HG03159 (cell line): ENCODE results near the gene UCP1.
"Not testable (repeated sequence)": the region's sequence is repeated elsewhere in the genome, so short reads cannot be mapped to it uniquely, and the experiment has no call there.

Experiments
- ATAC-seq: cut with Tn5 transposase; IDR thresholded peaks from one replicate; pipeline ENCODE4 v1.9.1; 2021; ENCODE audit warnings: mild to moderate bottlenecking, moderate library complexity; ENCODE audit not compliant: unreplicated experiment

Gene UCP1

DNA sequence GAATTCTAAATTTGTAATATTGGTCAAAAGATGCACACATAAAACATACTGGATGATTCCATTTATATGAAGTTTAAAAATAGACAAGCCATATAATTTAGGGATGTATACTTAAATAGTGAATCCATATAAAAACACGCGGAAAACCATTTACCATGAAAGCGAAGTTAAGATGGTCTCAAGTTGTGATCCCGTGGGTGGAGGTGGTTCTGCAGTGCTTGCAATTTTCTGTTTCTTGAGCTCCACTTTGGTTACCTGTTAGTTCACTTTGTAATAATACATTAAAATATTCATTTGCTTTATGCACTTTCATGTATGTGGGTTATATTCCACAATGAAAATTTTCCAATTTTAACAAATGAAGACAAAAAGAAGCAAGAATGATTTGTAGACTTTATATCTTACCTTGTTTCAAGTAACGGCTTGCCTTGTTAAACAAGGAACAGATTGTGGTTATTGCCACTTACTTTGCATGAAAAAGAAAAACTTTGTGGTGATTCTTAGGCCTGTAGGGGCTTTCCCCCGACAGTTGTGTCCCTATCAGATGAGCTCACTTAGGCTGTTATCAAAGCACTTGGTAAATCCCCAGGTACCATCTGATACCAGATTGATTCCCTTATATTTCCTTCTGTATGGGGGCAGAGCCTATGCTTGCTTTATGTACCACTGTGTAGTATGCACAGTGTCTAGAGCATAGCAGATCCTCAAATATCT is 12.2 kb downstream of the UCP1 start:
- ATAC-seq, result peak; percentile 100

DNA sequence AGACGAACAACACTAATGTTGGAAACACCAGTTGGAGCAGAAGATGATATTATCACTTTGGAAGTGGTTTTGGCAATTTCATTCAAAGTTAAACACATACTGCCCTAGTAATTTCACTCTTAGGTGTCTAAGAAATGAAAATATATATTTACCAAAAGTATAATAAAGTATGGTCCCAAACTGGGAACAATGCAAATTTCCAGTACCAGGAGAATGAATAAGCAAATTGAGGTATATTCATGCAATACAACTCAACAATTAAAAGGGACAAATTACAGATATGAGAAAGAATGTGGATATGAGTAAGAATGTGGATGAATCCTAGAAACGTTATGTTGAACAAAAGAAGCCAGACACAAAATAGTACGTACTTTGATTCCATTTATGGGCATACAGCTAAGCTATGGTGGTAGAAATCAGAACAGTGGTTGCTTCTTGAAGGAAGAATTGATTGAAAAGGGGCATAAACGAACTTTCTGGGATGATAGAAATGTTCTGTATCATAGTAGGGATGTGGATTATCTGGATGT is 34.7 kb downstream of the UCP1 start:
- ATAC-seq, result no peak

DNA sequence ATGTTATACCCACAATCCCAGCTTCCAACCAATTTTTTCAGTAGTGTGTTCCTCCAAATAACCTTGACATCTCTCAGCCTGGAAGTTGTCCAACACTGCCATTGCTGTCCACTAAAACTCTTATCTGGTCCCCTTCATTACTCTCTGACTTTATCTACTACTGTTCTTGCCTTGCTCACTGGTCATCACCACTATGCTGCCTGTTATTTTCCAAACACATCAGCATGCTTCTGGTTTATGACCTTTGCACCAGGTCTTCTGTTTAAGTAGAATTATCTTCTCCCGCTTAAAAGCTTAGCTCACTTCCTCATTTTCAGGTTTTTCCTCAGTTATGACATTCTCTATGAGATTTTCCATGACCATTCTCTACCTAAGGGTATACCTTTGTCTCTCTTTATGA is 39.3 kb downstream of the UCP1 start:
- no peak for ATAC-seq

- ATAC-seq, result peak; percentile 100
Observed at GRCh38 chr4:140523857-140524742, 44.7 kb downstream of the UCP1 start, which contains the start of gene ELMOD2. TSS of gene ELMOD2 (plus strand) at chr4:140524168. CDS start at chr4:140525429, 1,261 bp downstream.

DNA sequence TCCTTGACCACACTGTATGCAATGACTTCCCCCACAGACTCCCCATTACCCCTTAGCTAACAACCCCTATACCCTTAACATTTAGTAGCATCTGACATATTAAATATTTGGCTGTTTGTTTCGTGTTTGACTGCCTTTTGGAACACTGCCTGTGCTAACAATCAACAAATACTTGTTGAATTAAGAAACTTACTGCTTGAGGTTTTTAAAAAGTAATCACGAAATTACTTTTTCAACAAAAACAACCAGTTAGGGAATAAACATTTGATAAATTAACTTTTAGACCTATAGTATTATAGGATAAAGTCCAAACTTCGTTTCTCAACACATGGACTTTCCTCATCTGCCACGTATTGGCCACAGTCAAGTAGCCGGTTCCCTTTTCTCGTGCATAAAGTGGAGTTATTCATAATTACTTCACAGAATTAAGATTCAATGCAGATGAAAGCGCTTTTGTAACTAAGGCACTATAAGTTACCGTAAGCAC is 45.3 kb downstream of the UCP1 start:
- peak; percentile 8 for ATAC-seq

GRCh38 chr4:140515423-140515822 is 53.3 kb downstream of the UCP1 start:
- ATAC-seq, result no peak

- ATAC-seq, result not testable (repeated sequence)
Observed at GRCh38 chr4:140513765-140514164, 55.0 kb downstream of the UCP1 start.
